ENCODE results near the gene TERT. TPM values are rescaled to one million over a fixed set of nuclear protein-coding genes. Genes with fewer than 3 reads are reported as not detected.

TERT gene
- polyA plus RNA-seq, 1 experiment, result not detected

GRCh38 chr5:1226231-1226630, 68.6 kb downstream of the TERT start:
- Histone ChIP-seq H3K27me3 (ENCODE audit: control insufficient read depth, insufficient read depth, low read length) (peaks cover 2% of the 10 kb centered on the region), H3K36me3 (ENCODE audit: control insufficient read depth, insufficient read depth, low read length) (no peaks in the 10 kb centered on the region), H3K4me3 (ENCODE audit: low read depth, low read length) (no peak overlapping the region)
- no peak for TF ChIP-seq CTCF (IDR thresholded peaks at IDR 0.05; ENCODE audit: insufficient read depth, low read depth, low read length)
- POLR2A ChIA-PET, result no interaction called here
- CTCF ChIA-PET, result no interaction called here
- DNase-seq (ENCODE audit: low read depth), result no peak

DNA sequence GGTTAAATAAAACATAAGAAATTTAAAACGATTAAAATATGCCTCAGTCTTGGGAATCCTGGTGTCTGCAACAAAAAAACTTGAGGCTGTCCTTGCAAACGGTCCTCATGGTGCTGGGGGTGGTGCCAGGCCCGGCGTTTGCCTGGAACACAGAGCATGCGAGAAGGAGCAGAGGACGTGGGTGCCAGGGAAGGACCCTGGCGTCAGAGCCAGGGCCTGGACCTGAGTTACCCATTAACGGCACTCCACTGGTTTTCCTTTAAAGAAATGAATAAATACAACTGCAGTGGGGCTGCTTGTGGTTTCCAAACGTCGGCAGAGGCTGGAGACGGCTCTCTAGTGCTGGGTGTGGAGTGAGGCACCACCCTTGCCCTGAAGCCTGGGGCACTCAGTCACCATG, 69.8 kb downstream of the TERT start, which contains the start of gene SLC6A18:
SLC6A18 (plus strand) TSS at position 301 of the 400 bp plus-strand sequence; CDS start at position 398, 97 bp downstream.
- DNase-seq (ENCODE audit: low read depth), result no peak
- no peaks in the 10 kb centered on the region for H3K36me3 ChIP-seq (ENCODE audit: control insufficient read depth, insufficient read depth, low read length)
- ChIA-PET POLR2A (no interaction called here), CTCF (no interaction called here)
- H3K4me3 ChIP-seq (ENCODE audit: low read depth, low read length), result no peak within 1 kb of the TSS
- H3K27me3 ChIP-seq (ENCODE audit: control insufficient read depth, insufficient read depth, low read length), result peaks cover 2% of the 10 kb centered on the region
- no peak for TF ChIP-seq CTCF (IDR thresholded peaks at IDR 0.05; ENCODE audit: insufficient read depth, low read depth, low read length)

DNA sequence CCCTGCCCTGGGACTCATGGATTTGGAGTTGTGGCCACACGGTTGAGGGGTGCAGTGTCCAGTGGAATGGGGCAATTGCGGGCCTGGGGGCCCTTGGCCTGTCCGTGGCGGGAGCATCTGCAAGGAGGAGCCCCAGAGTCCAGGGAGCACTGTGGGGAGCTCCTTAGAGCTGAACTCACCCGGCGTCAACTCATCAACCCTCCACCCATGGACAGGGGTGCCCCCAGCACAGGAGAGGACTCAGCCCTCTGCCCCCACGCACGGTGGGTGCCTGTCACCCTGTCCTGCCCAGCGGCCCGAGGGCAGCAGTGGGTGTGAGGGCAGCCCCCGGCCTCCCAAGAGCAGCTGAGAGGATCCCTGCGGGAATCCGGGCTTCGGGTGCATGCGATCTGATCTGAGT, 70.2 kb downstream of the TERT start:
- TF ChIP-seq CTCF (IDR thresholded peaks at IDR 0.05; ENCODE audit: insufficient read depth, low read depth, low read length), result no peak
- CTCF ChIA-PET, result no interaction called here
- DNase-seq (ENCODE audit: low read depth), result no peak
- POLR2A ChIA-PET, result no interaction called here
- no peaks in the 10 kb centered on the region for H3K36me3 ChIP-seq (ENCODE audit: control insufficient read depth, insufficient read depth, low read length)
- no peak overlapping the region for H3K4me3 ChIP-seq (ENCODE audit: low read depth, low read length)
- H3K27me3 ChIP-seq (ENCODE audit: control insufficient read depth, insufficient read depth, low read length), result peaks cover 2% of the 10 kb centered on the region

DNA sequence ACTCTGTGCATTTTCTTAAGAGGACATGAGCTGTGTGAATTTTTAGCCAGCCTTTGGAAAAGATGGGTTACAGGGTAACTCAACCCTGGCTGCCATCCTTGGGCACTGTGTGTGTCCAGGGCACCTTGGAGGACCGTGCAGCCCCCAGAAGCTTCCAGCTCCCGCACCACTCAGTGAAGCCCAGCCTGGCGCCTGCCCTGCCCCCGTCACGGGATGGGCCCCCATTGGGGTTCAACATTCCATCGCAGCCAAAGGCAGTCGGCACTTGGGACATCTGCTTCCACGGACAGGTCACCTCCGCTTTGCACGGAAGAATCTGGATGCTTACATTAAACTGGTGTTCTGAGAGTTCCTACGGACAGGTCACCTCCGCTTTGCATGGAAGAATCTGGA, 71.6 kb downstream of the TERT start:
- ChIA-PET CTCF (no interaction called here), POLR2A (no interaction called here)
- no peaks in the 10 kb centered on the region for H3K36me3 ChIP-seq (ENCODE audit: control insufficient read depth, insufficient read depth, low read length)
- H3K27me3 ChIP-seq (ENCODE audit: control insufficient read depth, insufficient read depth, low read length), result no peaks in the 10 kb centered on the region; the same call in 1 of the 2 replicates
- H3K4me3 ChIP-seq (ENCODE audit: low read depth, low read length), result no peak overlapping the region
- no peak for DNase-seq (ENCODE audit: low read depth)
- TF ChIP-seq CTCF (IDR thresholded peaks at IDR 0.05; ENCODE audit: insufficient read depth, low read depth, low read length), result no peak

- POLR2A ChIA-PET, result no interaction called here
- Histone ChIP-seq H3K27me3 (ENCODE audit: control insufficient read depth, insufficient read depth, low read length) (no peaks in the 10 kb centered on the region; the same call in 1 of the 2 replicates), H3K36me3 (ENCODE audit: control insufficient read depth, insufficient read depth, low read length) (no peaks in the 10 kb centered on the region), H3K4me3 (ENCODE audit: low read depth, low read length) (no peak overlapping the region)
- CTCF ChIA-PET, result no interaction called here
- no peak for TF ChIP-seq CTCF (IDR thresholded peaks at IDR 0.05; ENCODE audit: insufficient read depth, low read depth, low read length)
- no peak for DNase-seq (ENCODE audit: low read depth)
Observed at GRCh38 chr5:1222621-1223277, 72.1 kb downstream of the TERT start.

Measured in BJ (cell line).